Spleen (tissue), 11 donors: Measurements from ENCODE around the gene SMARCAD1. TPM values are rescaled to one million over a fixed set of nuclear protein-coding genes. Genes with fewer than 3 reads are reported as not detected.

Experiments
- DNase-seq: peaks from one replicate; pipeline ENCODE4 v3.0.0-alpha.2; 2020
- H3K27ac ChIP-seq, 8 donors: fragments of 200-600 bp; sonication (generic) in 7 of 8; 1 replicate in 4 of 8; 2 replicates in 4 of 8; pipeline versions ENCODE4 v1.5.0 to v1.8.0; 2016 to 2021; ENCODE audit warnings: inconsistent platforms in 4 of 8, mild to moderate bottlenecking in 4 of 8, moderate library complexity in 1 of 8
- H3K27me3 ChIP-seq, 7 donors: fragments of 200-600 bp; sonication (generic) in 6 of 7; replicated peaks in 1 of 7; 1 replicate in 4 of 7; 2 replicates in 3 of 7; pipeline versions ENCODE4 v1.5.0 to v1.8.0; 2016 to 2021; ENCODE audit warnings: inconsistent platforms in 3 of 7, mild to moderate bottlenecking in 1 of 7
- H3K36me3 ChIP-seq, 6 donors: fragments of 200-600 bp; sonication (generic) in 5 of 6; 1 replicate in 4 of 6; 2 replicates in 2 of 6; pipeline versions ENCODE4 v1.5.0 to v1.8.0; 2016 to 2021; ENCODE audit warnings: inconsistent platforms in 2 of 6
- H3K4me1 ChIP-seq, 6 donors: fragments of 200-600 bp; sonication (generic) in 5 of 6; 1 replicate in 3 of 6; 2 replicates in 3 of 6; pipeline versions ENCODE4 v1.5.0 to v1.8.0; 2016 to 2021; ENCODE audit warnings: inconsistent platforms in 3 of 6
- H3K4me3 ChIP-seq, 8 donors: fragments of 200-600 bp; sonication (generic) in 7 of 8; 1 replicate in 4 of 8; 2 replicates in 4 of 8; pipeline versions ENCODE4 v1.5.0 to v1.8.0; 2016 to 2021; ENCODE audit warnings: inconsistent platforms in 4 of 8, mild to moderate bottlenecking in 4 of 8, moderate library complexity in 2 of 8
- H3K9me3 ChIP-seq, 8 donors: fragments of 200-600 bp; sonication (generic) in 7 of 8; 1 replicate in 4 of 8; 2 replicates in 4 of 8; pipeline versions ENCODE4 v1.5.0 to v1.8.0; 2016 to 2021; ENCODE audit warnings: inconsistent platforms in 4 of 8
- CTCF ChIP-seq, 11 experiments: fragments of 200-600 bp in 7 of 11; fragments of 450-650 bp in 4 of 11; sonication (generic) in 4 of 11; IDR thresholded peaks in 8 of 11; conservative IDR thresholded peaks in 3 of 11; 1 replicate in 7 of 11; 2 replicates in 4 of 11; pipeline versions ENCODE4 v1.4.0 to v1.8.0; 2016 to 2021; ENCODE audit warnings: antibody characterized with exemption in 11 of 11, inconsistent platforms in 4 of 11, mild to moderate bottlenecking in 1 of 11
- POLR2A ChIP-seq, 3 donors: fragments of 450-650 bp; IDR thresholded peaks; one replicate each; pipeline ENCODE4 v1.5.1; 2017; ENCODE audit warnings: antibody characterized with exemption in 3 of 3, mild to moderate bottlenecking in 1 of 3
- POLR2AphosphoS5 ChIP-seq, 3 donors: sonication (generic); formaldehyde crosslinking; IDR thresholded peaks; one replicate each; pipeline ENCODE4 v1.5.1; 2017; ENCODE audit warnings: antibody characterized with exemption in 3 of 3
- WGBS, 5 donors: extraction: QIAGEN DNeasy Blood & Tissue Kit in 3 of 5; methylation state at CpG; one replicate each; pipeline versions ENCODE4 v1.1.5 to v1.1.7; 2013 to 2018; 5-methylcytosine and 5-hydroxymethylcytosine counted together
- intact Hi-C: fragments of 100-400 bp; cut with DNase I; formaldehyde crosslinking; loops from one replicate; pipeline ENCODE4 v1.15.0; 2023; ENCODE audit warnings: low total_unique reads
- polyA plus RNA-seq, 3 donors: library from polyadenylated mRNA; stranded (reverse); fragments of 200-250 nt; gene quantifications; one replicate each; pipeline ENCODE4 v1.2.1, GENCODE V29; 2013
- total RNA-seq, 7 donors: library from RNA; depleted of rRNA in 3 of 7; stranded (reverse); fragments of >200 nt in 3 of 7; fragmentation: NEBNext Ultra II Directional in 4 of 7; extraction: Animal tissue kit (Norgen Biotek cat#: 25700) in 4 of 7; gene quantifications; one replicate each; pipeline versions ENCODE4 v1.1.0 to v1.2.1, GENCODE V29; 2016 to 2021
- donor health status: healthy with polysubstance abuse.
- donor health status: DM: no; HTN: no; CAD: no; lungs with moderate emphysema.
- donor health status: DM: no; HTN: no; CAD: no.
- donor health status: Bipolar disorder and iron deficiency.
- donor health status: healthy.
- donor health status: DM: no; HTN: no; CAD: no.
- donor health status: DM: yes; HTN: yes; CAD: no.

The SMARCAD1 gene
- total and polyA plus RNA-seq, 10 donors: 8.5 to 34.9 (median 25.5) TPM

DNA sequence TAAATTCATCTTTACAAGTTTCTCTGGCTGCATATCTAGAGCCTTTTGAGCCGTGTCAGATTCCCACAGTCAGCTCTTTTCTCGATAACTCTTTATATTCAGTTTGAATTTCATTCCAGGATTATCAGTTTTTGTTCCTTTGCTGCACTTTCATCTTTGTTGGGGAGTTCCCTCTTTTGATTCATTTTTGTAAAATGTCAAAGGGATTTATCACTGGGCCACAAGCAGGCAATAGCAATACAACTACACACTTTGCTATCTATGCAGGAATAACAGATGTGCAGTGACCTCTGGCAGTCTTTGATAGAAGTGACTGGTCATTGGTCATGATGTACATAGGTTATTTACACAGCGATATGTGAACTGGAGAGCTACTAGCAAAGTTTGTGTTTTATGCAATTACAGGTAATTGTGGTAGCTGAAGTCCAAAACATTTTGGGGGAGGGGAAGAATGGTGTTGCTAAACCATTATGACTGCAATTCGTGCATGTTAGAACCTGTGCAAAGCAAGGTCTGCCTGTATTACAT, 91.1 kb downstream of the SMARCAD1 start:
- H3K36me3 ChIP-seq: no peaks in the 10 kb centered on the region
- intact Hi-C loops: no loop called here
- no peak overlapping the region for H3K27ac ChIP-seq
- no peaks in the 10 kb centered on the region for H3K9me3 ChIP-seq
- TF ChIP-seq CTCF (IDR thresholded peaks at IDR 0.05 in 8 of 11, conservative IDR thresholded peaks at IDR 0.05 in 3 of 11) (no peak), POLR2AphosphoS5 (IDR thresholded peaks at IDR 0.05) (no peak), POLR2A (IDR thresholded peaks at IDR 0.05) (no peak)
- 75 to 87% (median 83%) methylated on average over 4 of the region's 4 CpGs for WGBS, 5 donors
- H3K27me3 ChIP-seq: no peaks in the 10 kb centered on the region
- H3K4me3 ChIP-seq: no peak overlapping the region
- H3K4me1 ChIP-seq: no peaks in the 10 kb centered on the region
- DNase-seq: no peak

- H3K4me1 ChIP-seq: peaks cover 0 to 14% (median 7%) of the 10 kb centered on the region in 6 donors
- DNase-seq: no peak
- WGBS, 5 donors: 83 to 96% (median 91%) methylated on average over 2 of the region's 2 CpGs
- no peaks in the 10 kb centered on the region for H3K9me3 ChIP-seq
- no peaks in the 10 kb centered on the region for H3K36me3 ChIP-seq
- no peak overlapping the region for H3K27ac ChIP-seq
- H3K27me3 ChIP-seq: no peaks in the 10 kb centered on the region
- TF ChIP-seq POLR2A (IDR thresholded peaks at IDR 0.05) (no peak), CTCF (IDR thresholded peaks at IDR 0.05 in 8 of 11, conservative IDR thresholded peaks at IDR 0.05 in 3 of 11) (no peak), POLR2AphosphoS5 (IDR thresholded peaks at IDR 0.05) (no peak)
- no peak overlapping the region for H3K4me3 ChIP-seq
- intact Hi-C loops: loop anchor here (10.0 kb wide), 2 partner anchors 93 to 293 kb away; no protein-coding TSS in a partner anchor
Observed at GRCh38 chr4:94302191-94302590, 94.5 kb downstream of the SMARCAD1 start.

- no peak overlapping the region for H3K4me3 ChIP-seq
- no peak overlapping the region for H3K27ac ChIP-seq
- intact Hi-C loops: loop anchor here (10.0 kb wide), 2 partner anchors 90 to 290 kb away; no protein-coding TSS in a partner anchor
- H3K4me1 ChIP-seq: peaks cover 0 to 15% (median 8%) of the 10 kb centered on the region in 6 donors
- peak in 8 of 11 experiments; percentile 14 to 60 (median 44) for TF ChIP-seq CTCF (IDR thresholded peaks at IDR 0.05 in 8 of 11, conservative IDR thresholded peaks at IDR 0.05 in 3 of 11)
- no peak for TF ChIP-seq POLR2AphosphoS5 (IDR thresholded peaks at IDR 0.05)
- WGBS, 5 donors: 49 to 56% (median 53%) methylated on average over 2 of the region's 2 CpGs
- no peaks in the 10 kb centered on the region for H3K9me3 ChIP-seq
- no peak for DNase-seq
- H3K27me3 ChIP-seq: no peaks in the 10 kb centered on the region
- no peaks in the 10 kb centered on the region for H3K36me3 ChIP-seq
Observed at GRCh38 chr4:94304365-94304971, 96.8 kb downstream of the SMARCAD1 start.

GRCh38 chr4:94305466-94306225, 98.0 kb downstream of the SMARCAD1 start:
- H3K27me3 ChIP-seq: no peaks in the 10 kb centered on the region
- H3K27ac ChIP-seq: peak overlapping the region in 5 of 8 donors; percentile 1 to 52 (median 46)
- WGBS, 5 donors: 82 to 86% (median 85%) methylated on average over 5 of the region's 5 CpGs
- TF ChIP-seq POLR2AphosphoS5 (IDR thresholded peaks at IDR 0.05) (no peak), CTCF (IDR thresholded peaks at IDR 0.05 in 8 of 11, conservative IDR thresholded peaks at IDR 0.05 in 3 of 11) (no peak), POLR2A (IDR thresholded peaks at IDR 0.05) (no peak)
- no peaks in the 10 kb centered on the region for H3K9me3 ChIP-seq
- peaks cover 0 to 15% (median 8%) of the 10 kb centered on the region in 6 donors for H3K4me1 ChIP-seq
- intact Hi-C loops: loop anchor here (10.0 kb wide), 2 partner anchors 89 to 289 kb away; no protein-coding TSS in a partner anchor
- H3K4me3 ChIP-seq: no peak overlapping the region
- DNase-seq: no peak
- H3K36me3 ChIP-seq: no peaks in the 10 kb centered on the region
